SH-SY5Y (cell line): ENCODE results near the gene ZEB2.

Experiments used
- GATA2 ChIP-seq: IDR thresholded peaks from 2 replicates; pipeline ENCODE4 v1.6.1; 2011; ENCODE audit warnings: mild to moderate bottlenecking, low read depth, low read length
- GATA3 ChIP-seq: IDR thresholded peaks from 2 replicates; pipeline ENCODE4 v1.6.1; 2011; ENCODE audit warnings: low read depth, mild to moderate bottlenecking, low read length, moderate library complexity

Gene ZEB2

DNA sequence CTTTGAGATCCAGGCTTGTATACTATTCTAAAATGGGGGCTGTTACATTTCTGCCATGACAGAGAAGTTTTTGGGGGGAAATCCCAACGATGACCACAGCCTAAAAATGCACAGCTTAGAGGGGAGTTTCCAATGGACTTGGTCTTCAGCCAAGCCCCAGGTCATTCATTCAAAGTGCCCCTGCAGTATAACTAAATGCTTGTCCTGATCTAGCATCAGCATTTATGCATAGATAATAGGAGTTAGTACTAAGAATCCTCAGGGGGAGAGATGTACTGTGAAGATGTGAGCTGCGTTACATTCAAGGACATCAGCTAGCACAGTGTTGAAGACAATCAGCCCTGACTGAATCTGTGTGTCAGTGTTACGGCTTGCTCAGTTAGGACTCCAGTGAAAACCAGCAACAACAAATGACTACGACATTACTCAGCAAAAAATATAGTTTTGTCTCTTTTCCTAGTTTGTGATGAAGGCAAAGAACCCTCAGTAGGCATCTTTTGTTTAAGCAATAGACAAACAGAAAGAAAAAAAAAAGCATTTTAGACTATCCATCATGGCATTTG is 160.9 kb downstream of the ZEB2 start:
- TF ChIP-seq GATA2: no peak
- TF ChIP-seq GATA3: no peak

DNA sequence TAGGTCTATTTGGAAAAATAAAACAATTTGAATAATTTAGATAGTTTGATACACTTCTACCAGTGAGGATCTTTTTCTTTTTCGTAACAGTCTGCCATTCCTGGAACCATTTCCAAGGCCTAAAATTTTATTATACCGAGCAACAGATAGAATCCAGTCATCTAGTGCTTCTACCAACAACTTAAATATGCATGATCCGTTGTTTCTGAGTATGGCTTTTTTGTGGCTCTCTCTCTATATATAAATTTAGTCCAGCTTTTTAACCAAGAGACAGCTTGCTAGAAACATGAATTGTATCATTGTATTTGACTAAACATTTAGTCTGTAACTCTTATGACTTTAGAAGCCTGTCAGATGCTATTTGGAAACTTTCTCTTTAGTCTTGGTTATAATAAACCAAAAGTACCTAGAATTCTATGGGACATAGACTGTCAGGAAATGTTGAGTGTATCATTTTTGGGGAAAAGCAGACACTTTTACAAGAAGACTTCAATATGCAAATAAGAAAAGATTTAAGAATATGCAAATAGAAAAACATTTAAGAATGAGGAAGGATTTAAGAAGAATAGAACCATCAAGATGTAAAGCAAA is 161.4 kb downstream of the ZEB2 start:
- TF ChIP-seq GATA2 (no peak), GATA3 (no peak)

DNA sequence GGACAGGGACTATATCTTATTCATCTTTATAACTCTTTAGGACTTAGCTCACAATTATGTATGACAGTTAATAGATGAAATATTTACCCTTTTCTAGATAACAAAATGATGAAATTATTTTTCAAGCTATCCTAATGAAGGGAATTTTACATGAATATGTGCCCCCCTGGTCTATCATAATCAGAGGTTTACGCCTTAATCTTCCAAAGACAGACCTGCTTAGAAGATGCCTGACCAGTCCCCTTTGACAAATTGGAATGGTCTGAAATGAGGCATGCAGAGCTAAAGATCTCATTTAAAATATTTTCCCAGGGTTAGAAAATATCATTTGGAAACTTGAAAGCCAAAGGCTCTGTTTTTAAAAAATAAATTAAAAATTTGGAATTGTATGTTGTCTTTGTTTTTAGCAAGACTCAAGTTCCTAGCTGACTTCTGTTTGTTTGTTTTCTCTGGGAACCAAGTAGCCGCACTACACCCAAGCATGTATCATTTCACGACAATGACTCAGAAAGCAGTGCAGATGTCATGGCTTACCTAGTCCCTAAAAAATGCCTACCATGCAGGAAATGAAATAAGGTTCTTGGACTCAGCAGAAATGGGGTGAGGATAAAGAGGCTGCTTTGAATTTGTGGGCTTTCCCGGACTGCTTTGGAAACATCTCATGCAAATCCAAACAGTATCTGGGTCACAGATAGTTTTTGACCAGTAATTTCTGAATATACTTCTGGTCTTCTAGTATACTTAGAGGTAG is 162.1 kb downstream of the ZEB2 start:
- TF ChIP-seq GATA2 (no peak), GATA3 (no peak)

DNA sequence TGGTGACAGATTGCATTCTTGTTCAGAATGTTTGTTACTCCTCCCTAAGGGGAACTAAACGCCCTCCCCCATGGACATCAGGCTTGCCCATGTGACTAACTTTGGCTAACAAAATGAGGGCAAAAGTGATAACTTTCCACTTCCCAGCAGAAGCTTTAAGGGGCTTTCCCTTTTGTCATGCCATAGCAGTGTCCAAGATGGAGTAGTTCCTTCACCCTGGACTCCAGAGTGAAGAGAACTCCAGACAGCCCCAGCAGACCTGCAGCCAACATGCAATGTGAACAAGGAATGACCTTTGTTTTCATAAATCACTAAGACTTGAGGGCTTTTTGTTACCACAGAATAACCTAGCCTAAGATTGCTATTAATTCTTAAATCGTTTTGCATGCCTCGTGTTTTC is 163.5 kb downstream of the ZEB2 start:
- no peak for TF ChIP-seq GATA2
- TF ChIP-seq GATA3: no peak

DNA sequence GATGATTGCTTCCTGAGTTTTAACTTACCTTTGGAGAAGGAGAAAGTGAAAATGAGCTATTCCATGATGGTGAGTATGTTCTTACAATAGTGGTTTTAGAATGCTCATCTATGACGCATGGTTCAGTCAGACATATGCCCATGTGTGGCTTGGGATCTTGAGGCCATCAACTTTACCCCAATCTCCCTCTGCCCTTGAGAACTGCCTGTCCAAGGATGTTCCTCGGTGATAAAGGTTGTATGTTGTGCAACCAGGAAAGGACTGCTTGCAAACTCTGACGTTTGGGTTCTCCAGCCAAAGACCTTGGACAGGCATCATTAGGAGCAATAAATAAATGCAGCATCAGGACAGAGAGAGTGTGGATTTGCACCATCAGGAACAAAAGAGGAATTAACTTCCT is 165.0 kb downstream of the ZEB2 start:
- no peak for TF ChIP-seq GATA3
- no peak for TF ChIP-seq GATA2

DNA sequence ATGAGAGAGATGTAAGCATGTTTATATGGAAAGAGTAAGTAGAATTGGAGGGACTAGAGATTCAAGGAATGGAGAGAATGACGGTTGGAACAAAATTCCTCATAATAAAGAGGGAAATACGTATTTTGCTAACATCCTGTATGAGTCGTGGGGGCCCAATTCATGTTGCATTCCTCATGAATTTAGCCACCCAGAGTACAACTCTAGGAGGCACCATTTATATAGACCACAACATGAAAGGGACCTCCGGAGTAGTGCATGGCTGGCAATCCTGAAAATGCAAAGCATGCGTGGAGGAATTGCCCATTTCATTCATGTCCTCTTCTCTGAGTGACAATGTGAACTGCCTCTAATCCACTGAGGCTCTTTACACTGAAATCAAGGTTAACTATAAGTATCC is 168.2 kb downstream of the ZEB2 start:
- no peak for TF ChIP-seq GATA2
- TF ChIP-seq GATA3: no peak

DNA sequence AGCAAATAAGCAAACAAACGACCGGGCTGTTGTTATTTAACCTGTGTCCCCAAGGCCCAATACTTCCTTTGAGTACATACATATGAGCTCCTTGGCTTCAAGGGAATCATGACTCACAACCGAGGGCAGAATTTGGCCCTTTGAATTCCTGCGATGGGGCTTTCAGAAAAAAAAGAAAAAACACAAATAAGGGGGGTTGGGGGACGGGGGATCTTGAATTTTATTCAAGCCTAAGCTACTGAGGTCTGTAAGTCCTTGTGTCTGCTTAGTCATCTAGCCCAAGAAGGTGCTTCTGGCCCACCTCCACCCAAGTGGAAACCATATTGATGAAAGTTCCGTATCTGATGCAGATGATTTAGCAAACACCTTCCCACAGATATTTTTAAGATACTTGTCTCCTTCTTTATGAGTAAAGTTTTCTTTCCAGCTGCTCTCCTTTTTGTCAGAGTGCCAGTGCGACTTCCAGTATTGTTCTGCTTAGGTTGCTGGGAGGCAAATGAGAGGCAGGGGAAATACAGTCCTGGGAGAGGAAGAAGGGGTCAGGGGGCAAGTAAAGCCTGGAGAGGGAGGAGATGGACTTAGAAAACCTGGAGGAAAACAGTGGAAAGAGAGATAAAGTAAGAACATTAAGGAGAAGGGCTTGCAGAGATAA is 169.6 kb downstream of the ZEB2 start:
- TF ChIP-seq GATA2 (no peak), GATA3 (no peak)

DNA sequence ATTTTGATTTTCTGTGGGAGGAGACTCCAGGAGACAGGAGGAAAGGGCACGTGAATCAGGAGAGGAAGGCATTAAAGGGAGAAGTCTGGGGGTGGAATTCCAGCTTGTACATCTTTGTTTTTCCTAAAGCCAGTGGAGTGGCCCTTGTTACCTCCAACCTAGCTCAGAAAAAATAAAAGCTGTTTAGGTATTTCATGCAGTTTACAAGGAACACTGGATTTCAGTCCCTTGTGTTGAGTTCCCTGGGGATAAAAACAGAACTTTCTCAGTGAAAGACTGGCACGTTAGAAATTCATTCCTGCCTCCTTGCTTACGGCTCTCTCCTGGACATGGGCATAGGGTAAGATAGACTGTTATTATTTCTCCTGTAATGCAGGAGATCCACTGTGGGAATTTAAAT is 170.2 kb downstream of the ZEB2 start:
- TF ChIP-seq GATA2 (no peak), GATA3 (no peak)

DNA sequence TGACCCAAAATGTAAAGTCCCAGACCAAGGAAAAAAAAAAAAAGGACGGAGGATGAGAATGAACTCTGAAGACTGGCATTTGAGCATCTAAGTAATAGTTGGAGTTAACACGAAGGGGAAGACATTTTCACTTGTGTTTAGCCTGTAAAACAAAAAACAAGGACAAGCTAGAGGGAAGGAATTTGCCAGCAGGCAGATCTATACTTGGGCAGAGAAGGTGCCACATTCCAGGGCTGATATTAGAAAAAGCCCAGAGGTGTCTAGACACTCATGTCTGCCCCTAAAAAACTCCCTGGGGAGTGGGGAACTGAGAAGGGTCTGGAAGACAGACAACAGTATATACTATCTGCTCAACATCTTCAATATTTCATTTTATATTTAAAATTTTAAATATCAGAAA is 171.1 kb downstream of the ZEB2 start:
- TF ChIP-seq GATA2 (no peak), GATA3 (no peak)

DNA sequence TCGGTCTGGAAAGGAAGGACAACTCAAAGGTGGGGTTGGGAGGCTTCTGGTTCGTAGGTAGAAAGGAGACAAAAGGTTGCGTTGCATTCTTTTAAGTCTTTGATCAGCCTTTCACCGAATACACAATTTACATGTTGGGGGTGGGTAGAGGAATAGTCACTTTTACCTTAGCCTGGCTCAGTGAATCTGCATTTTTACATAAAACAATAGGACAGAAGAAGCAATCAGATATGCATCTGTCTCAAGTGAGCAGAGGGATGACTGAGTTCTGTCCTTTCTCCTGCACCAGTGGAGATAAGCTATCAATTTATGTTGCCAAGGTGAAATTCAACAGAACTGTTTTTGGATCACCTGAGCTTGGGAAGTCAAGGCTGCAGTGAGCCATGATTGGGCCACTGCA is 173.7 kb downstream of the ZEB2 start:
- TF ChIP-seq GATA3 (no peak), GATA2 (no peak)

DNA sequence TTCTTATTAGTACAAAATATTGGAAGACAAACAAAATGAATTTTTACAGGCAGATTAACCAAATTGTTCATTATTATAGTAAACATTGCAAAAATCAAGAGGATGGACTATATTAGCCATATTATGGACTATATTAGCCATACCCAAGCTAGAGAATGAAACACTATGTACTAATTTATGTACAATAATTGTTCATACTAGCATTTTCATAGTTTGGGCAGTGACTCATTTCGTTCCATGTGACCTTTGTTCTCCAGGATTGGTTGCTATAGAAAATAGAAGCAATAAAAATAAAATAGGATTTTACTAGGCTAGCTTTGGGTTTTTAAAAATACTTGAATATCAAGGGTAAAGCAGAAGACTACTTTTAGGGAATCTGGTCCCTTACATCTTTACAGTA is 176.8 kb downstream of the ZEB2 start:
- TF ChIP-seq GATA2 (no peak), GATA3 (no peak)

DNA sequence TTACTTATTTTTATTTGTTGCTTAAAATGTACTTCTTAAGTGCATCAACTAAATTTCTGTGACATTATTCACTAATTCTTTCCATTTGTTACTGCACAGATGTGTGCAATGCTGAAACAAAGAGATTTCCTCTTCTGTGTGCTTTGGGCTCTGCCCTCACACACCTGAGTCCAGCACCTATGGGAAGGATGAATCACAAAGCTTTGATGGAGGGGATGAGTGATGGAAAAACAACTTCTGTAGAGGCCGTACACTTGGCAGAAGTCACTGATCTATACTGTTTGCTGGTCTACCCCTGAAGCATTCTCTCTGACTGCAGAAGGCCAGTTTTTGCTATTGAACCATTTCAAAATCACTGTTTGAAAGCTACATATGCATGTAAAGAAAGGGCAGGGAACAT is 178.4 kb downstream of the ZEB2 start:
- no peak for TF ChIP-seq GATA2
- no peak for TF ChIP-seq GATA3

DNA sequence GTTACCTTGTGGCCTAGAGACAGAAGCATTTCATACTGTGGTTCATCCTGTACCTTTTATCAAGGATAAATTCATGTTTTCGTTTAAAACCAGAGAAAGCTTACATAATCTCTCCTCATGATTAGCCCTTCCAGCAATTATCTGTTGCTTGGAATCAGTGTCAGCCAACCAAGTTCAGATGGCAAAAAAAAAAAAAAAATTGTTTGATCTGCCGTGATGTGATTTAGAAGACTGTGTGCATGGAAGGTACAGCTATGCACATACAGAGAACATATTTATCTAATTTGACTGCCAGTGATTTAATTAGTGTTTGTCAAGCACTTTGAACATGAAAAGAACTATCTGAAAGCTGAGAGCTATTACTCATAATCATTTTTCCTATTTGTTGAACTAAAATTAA is 180.9 kb downstream of the ZEB2 start:
- TF ChIP-seq GATA3: no peak
- TF ChIP-seq GATA2: no peak

DNA sequence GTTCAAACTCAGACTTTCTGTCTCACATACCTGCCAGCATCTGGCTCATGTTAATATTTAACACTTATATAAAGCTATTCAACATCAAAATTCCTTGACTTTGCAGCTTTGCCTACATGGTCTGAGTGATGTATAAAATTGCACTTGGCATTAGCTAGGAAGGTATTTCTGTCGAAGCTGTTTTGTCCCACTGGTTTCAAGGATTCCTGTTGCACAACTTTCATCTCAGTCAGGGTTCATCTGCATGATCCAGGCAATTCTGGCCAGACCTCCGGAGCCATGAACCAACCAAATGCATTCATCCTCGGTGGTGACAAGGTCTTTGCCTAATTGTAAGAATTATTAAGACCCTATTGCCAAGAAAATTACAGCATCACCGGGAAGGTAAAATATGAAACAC is 185.4 kb downstream of the ZEB2 start:
- no peak for TF ChIP-seq GATA2
- no peak for TF ChIP-seq GATA3
